Breast epithelium (tissue), 4 donors: ENCODE measurements around the gene ITPKB. TPM values are rescaled to one million over a fixed set of nuclear protein-coding genes. Genes with fewer than 3 reads are reported as not detected.
"Not testable (repeated sequence)": the region's sequence is repeated elsewhere in the genome, so short reads cannot be mapped to it uniquely, and the experiment has no call there.

Experiments used
- DNase-seq, 2 donors: peaks; one replicate each; pipeline ENCODE4 v3.0.0-alpha.2; 2019; ENCODE audit warnings: low spot score in 2 of 2
- H3K27ac ChIP-seq, 2 donors: fragments of 200-600 bp; sonication (generic) in 1 of 2; one replicate each; pipeline ENCODE4 v1.5.1; 2016 to 2019; ENCODE audit warnings: mild to moderate bottlenecking in 1 of 2
- H3K27me3 ChIP-seq, 2 donors: fragments of 200-600 bp; sonication (generic) in 1 of 2; one replicate each; pipeline versions ENCODE4 v1.5.1 to v1.6.0; 2017 to 2019; ENCODE audit warnings: control low read depth in 1 of 2, mild to moderate bottlenecking in 1 of 2
- H3K36me3 ChIP-seq: fragments of 200-600 bp; one replicate; pipeline ENCODE4 v1.5.1; 2019
- H3K4me1 ChIP-seq, 2 donors: fragments of 200-600 bp; sonication (generic); one replicate each; pipeline ENCODE4 v1.5.1; 2016 to 2019; ENCODE audit warnings: control low read depth in 1 of 2
- H3K4me3 ChIP-seq, 3 donors: fragments of 200-600 bp; sonication (generic); 1 replicate in 2 of 3; 2 replicates in 1 of 3; pipeline ENCODE4 v1.5.1; 2016 to 2019; ENCODE audit warnings: mild to moderate bottlenecking in 3 of 3, moderate library complexity in 2 of 3
- H3K9me3 ChIP-seq, 2 donors: fragments of 200-600 bp; sonication (generic) in 1 of 2; one replicate each; pipeline ENCODE4 v1.5.1; 2016 to 2019; ENCODE audit warnings: control low read depth in 1 of 2
- CTCF ChIP-seq, 3 donors: fragments of 450-650 bp; IDR thresholded peaks; one replicate each; pipeline ENCODE4 v1.5.1; 2016 to 2017; ENCODE audit warnings: antibody characterized with exemption in 3 of 3, mild to moderate bottlenecking in 3 of 3, moderate library complexity in 3 of 3
- POLR2A ChIP-seq: fragments of 450-650 bp; IDR thresholded peaks from one replicate; pipeline ENCODE4 v1.6.1; 2016; ENCODE audit warnings: antibody characterized with exemption, mild to moderate bottlenecking, moderate library complexity
- POLR2AphosphoS5 ChIP-seq, 3 donors: sonication (generic); formaldehyde crosslinking; IDR thresholded peaks; one replicate each; pipeline ENCODE4 v1.6.1; 2017; ENCODE audit warnings: antibody characterized with exemption in 3 of 3
- intact Hi-C: fragments of 100-400 bp; cut with DNase I; formaldehyde crosslinking; loops from one replicate; pipeline ENCODE4 v1.15.1; 2023; ENCODE audit warnings: low total_unique reads
- total RNA-seq, 3 donors: library from RNA; depleted of rRNA; stranded (reverse); fragments of >200 nt; gene quantifications; one replicate each; pipeline ENCODE4 v1.1.0, GENCODE V29; 2016

The ITPKB gene
- total RNA-seq, 3 donors from 2014 or later, result 24.0 to 37.6 (median 25.6) TPM

DNA sequence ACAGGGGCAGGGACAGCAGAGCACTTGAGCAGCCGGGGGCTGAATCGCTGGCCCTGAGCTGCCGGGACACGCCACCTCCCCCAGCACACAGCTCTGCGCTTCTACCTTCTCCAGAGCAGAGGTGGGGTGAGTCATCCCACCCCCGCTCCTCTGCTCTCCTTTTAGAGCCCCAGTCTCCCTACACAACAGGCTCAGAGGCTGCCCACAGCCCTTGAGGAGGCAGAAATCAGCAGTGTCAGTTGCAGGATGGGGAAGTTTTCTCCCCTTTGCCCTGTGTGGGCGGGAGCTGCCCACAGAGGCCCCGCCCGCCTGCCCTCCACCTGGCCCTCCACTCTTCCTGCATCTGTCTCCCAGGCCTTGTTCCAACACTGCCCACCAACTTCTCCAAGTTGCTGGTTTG, 95.9 kb downstream of the ITPKB start:
- peak overlapping the region in 1 of 2 donors; percentile 51 for H3K27ac ChIP-seq
- no peaks in the 10 kb centered on the region for H3K36me3 ChIP-seq

DNA sequence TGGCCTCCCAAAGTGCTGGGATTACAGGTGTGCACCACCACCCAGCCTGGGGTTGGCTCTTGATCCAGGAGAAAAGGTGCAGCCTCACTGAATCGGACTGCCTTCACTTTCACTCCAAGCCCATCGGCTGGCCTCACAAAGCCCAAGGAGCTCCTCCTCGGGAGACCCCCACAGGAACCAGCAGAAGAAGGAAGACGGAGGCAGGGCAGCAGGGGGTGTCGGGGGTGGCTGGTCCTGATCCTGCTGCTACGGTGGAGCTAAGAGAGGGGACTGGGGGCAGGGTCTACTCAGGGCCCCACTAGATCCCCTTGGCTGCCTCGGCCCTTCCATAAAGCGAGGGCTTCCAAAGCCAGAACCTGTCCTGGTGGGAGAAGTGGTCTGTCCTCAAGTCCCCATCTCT, 96.7 kb downstream of the ITPKB start:
- Histone ChIP-seq H3K36me3 (no peaks in the 10 kb centered on the region), H3K4me1 (peaks cover 3 to 5% of the 10 kb centered on the region in 2 donors), H3K27me3 (no peaks in the 10 kb centered on the region), H3K27ac (peak overlapping the region in 1 of 2 donors; percentile 51), H3K4me3 (no peak overlapping the region), H3K9me3 (no peaks in the 10 kb centered on the region)
- DNase-seq, result no peak
- intact Hi-C loops, result no loop called here
- no peak for TF ChIP-seq POLR2AphosphoS5 (IDR thresholded peaks at IDR 0.05)

More for the DNA sequence above, 95.9 kb downstream of the ITPKB start:
- TF ChIP-seq POLR2A, result no peak
- no peak for TF ChIP-seq CTCF (IDR thresholded peaks at IDR 0.05)
- TF ChIP-seq POLR2AphosphoS5 (IDR thresholded peaks at IDR 0.05), result no peak
- DNase-seq, result no peak
- intact Hi-C loops, result no loop called here
- H3K27me3 ChIP-seq, result no peaks in the 10 kb centered on the region
- no peaks in the 10 kb centered on the region for H3K9me3 ChIP-seq
- H3K4me1 ChIP-seq, result peaks cover 3 to 5% of the 10 kb centered on the region in 2 donors
- H3K4me3 ChIP-seq, result no peak overlapping the region

DNA sequence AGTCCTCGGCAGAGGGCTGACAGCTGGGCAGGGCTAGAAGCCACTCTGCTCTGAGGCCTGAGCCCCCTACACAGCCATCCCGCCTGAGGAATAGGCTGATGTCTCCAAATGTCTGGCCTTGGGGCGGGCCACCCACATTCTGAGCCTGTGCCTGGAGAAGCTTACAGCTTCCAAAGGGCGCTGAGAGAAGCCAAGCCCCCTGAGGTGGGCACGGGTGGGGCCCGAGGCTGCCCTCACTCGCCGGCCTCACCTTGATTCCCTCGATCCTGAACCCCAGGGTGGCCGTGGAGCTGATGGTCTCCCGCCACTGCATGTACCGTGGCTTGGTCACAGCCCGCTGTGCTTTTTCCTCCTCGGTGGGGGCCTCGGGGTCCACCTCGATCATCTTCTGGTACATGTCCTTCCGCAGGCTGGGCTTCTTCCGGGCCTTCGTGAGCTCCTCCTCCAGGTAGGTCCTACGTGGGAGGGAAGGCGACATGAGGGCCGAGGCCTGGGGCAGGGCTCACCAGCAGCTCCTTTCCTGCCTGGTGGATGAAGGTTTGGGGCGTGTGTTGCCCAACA, 97.3 kb downstream of the ITPKB start:
- DNase-seq, result no peak
- no peak for TF ChIP-seq CTCF (IDR thresholded peaks at IDR 0.05)
- TF ChIP-seq POLR2AphosphoS5 (IDR thresholded peaks at IDR 0.05), result no peak
- no peak for TF ChIP-seq POLR2A
- H3K9me3 ChIP-seq, result no peaks in the 10 kb centered on the region
- H3K4me1 ChIP-seq, result peaks cover 3 to 5% of the 10 kb centered on the region in 2 donors
- intact Hi-C loops, result no loop called here
- no peaks in the 10 kb centered on the region for H3K27me3 ChIP-seq
- no peak overlapping the region for H3K4me3 ChIP-seq
- no peak overlapping the region for H3K27ac ChIP-seq
- no peaks in the 10 kb centered on the region for H3K36me3 ChIP-seq

DNA sequence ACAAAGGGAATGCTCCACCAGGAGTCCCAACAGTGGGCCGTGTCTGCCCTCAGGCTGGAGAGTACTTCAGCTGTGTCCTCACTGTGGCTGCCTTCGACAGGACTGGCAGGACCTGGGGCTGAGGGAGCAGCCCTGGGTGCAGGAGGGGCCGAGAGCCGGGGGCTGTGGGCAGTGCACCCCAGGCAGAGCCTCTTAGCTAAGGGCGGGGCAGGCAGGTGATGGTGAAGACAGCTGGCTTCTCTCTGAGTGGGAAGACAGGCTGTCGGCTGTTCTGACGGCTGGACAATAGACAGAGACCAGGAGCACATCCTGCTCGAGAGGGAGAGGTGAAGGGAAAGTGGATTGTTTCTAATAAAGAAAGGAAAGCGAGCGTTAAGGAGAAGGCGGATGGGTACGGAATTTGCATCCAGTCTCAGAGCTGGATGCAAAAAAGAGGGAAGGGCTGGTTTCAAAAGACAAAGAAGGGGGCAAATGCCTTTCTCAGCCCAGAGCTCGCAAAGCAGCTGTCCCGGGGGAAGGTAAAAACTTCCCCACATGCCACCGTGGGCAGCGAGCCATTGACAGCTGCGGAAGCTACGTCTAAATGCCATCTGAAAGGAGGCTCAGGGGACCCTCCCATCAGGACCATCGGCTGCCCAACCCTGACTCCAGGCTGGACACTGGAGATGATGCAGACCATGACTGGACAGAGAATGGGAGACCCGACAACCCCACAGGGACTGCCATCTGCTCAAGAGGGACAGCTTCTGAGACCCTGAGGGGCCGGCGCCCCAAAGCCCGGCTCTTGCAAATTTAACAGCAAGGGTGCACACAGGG, 98.6 kb downstream of the ITPKB start:
- intact Hi-C loops, result no loop called here
- no peaks in the 10 kb centered on the region for H3K36me3 ChIP-seq
- DNase-seq, result no peak
- no peaks in the 10 kb centered on the region for H3K27me3 ChIP-seq
- peaks cover 3 to 5% of the 10 kb centered on the region in 2 donors for H3K4me1 ChIP-seq
- TF ChIP-seq POLR2A, result no peak
- no peak for TF ChIP-seq POLR2AphosphoS5 (IDR thresholded peaks at IDR 0.05)
- TF ChIP-seq CTCF (IDR thresholded peaks at IDR 0.05), result no peak
- no peaks in the 10 kb centered on the region for H3K9me3 ChIP-seq
- no peak overlapping the region for H3K4me3 ChIP-seq
- H3K27ac ChIP-seq, result peak overlapping the region in 1 of 2 donors; percentile 43

DNA sequence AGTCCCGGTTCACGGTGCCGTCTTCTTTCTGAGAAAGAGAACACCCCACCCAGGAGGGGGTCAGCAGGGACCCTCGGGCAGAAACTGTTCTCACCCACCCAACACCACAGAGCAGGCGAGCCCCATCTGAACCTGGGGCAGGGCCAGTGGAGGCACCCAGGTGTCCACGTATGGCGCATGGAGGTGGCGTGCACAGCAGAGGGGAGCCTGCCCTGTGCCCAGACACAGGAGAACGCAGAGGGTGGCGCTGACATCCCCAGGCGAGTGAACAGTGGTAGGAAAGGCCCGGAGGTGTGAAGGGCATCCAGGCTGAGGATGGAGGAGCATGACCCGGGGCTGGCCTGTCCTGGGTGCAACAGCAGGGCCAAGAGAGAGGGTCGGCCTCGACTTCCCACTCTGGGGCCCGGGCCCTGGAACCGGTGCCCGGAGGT, 99.4 kb downstream of the ITPKB start:
- Histone ChIP-seq H3K4me3 (no peak overlapping the region), H3K4me1 (peaks cover 3 to 5% of the 10 kb centered on the region in 2 donors), H3K9me3 (no peaks in the 10 kb centered on the region), H3K36me3 (no peaks in the 10 kb centered on the region), H3K27me3 (no peaks in the 10 kb centered on the region), H3K27ac (peak overlapping the region in 1 of 2 donors; percentile 43)
- TF ChIP-seq CTCF (IDR thresholded peaks at IDR 0.05) (no peak), POLR2A (no peak), POLR2AphosphoS5 (IDR thresholded peaks at IDR 0.05) (no peak)
- DNase-seq, result no peak
- intact Hi-C loops, result no loop called here

DNA sequence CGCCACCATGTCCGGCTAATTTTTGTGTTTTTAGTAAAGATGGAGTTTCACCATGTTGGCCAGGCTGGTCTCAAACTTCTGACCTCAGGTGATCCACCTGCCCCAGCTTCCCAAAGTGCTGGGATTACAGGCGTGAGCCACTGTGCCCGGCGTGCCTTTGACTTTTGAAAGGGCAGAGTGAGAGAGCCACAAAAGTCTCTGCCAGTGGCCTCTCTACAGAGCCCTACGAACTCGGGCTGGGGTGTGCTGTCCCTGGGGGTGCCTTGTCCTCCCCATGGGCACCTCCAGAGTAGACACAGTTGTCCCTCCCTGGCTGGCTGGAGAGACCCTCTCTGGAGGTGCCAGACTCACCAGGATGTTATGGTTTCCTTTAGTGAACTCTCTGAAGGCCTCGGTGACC, 99.9 kb downstream of the ITPKB start:
- H3K4me1 ChIP-seq, H3K4me3 ChIP-seq, H3K9me3 ChIP-seq, intact Hi-C loops, H3K36me3 ChIP-seq, DNase-seq, H3K27me3 ChIP-seq: not testable (repeated sequence)
- peak overlapping the region in 1 of 2 donors; percentile 43 for H3K27ac ChIP-seq
